AG20443 (cell line): Measurements from ENCODE around the gene MTUS2.

Experiments used
- DNase-seq: peaks from one replicate; pipeline ENCODE4 v3.0.0; 2012; ENCODE audit warnings: low spot score, mixed read lengths

MTUS2 gene

GRCh38 chr13:29024783-29025182 is 204.6 kb downstream of the MTUS2 start:
- no peak for DNase-seq

- DNase-seq = no peak
Measured at GRCh38 chr13:29028868-29029267, 208.7 kb downstream of the MTUS2 start.

GRCh38 chr13:29038700-29039099 is 218.6 kb downstream of the MTUS2 start:
- DNase-seq = no peak

- DNase-seq = no peak
Measured at GRCh38 chr13:29039212-29039611, 219.1 kb downstream of the MTUS2 start.

- no peak for DNase-seq
Measured at GRCh38 chr13:29046588-29046987, 226.4 kb downstream of the MTUS2 start.

GRCh38 chr13:29049524-29049923 is 229.4 kb downstream of the MTUS2 start:
- DNase-seq = no peak

- DNase-seq = no peak
Measured at GRCh38 chr13:29050719-29051118, 230.6 kb downstream of the MTUS2 start.

GRCh38 chr13:29059800-29060199 is 239.7 kb downstream of the MTUS2 start:
- DNase-seq = no peak

GRCh38 chr13:29065142-29065541 is 245.0 kb downstream of the MTUS2 start:
- no peak for DNase-seq

GRCh38 chr13:29067306-29067945 is 247.3 kb downstream of the MTUS2 start:
- no peak for DNase-seq

- DNase-seq = no peak
Measured at GRCh38 chr13:29073755-29074154, 253.6 kb downstream of the MTUS2 start.

- no peak for DNase-seq
Measured at GRCh38 chr13:29077051-29077813, 257.1 kb downstream of the MTUS2 start.

GRCh38 chr13:29081036-29081435 is 260.9 kb downstream of the MTUS2 start:
- no peak for DNase-seq

- DNase-seq = no peak
Measured at GRCh38 chr13:29081697-29082440, 261.7 kb downstream of the MTUS2 start.

GRCh38 chr13:29099781-29100406 is 279.8 kb downstream of the MTUS2 start:
- no peak for DNase-seq

GRCh38 chr13:29100758-29101157 is 280.6 kb downstream of the MTUS2 start:
- no peak for DNase-seq

- no peak for DNase-seq
Measured at GRCh38 chr13:29101409-29101808, 281.3 kb downstream of the MTUS2 start.

- no peak for DNase-seq
Measured at GRCh38 chr13:29101905-29102304, 281.8 kb downstream of the MTUS2 start.

- DNase-seq = no peak
Measured at GRCh38 chr13:29103065-29103800, 283.1 kb downstream of the MTUS2 start.

- DNase-seq = no peak
Measured at GRCh38 chr13:29104461-29104860, 284.3 kb downstream of the MTUS2 start.

- DNase-seq = peak; percentile 18
Measured at GRCh38 chr13:29105779-29106178, 285.6 kb downstream of the MTUS2 start.

GRCh38 chr13:29106651-29107050 is 286.5 kb downstream of the MTUS2 start:
- no peak for DNase-seq
